Kidney epithelial cell (primary cell): ENCODE data around the gene TMEM86B. TPM values are rescaled to one million over a fixed set of nuclear protein-coding genes. Genes with fewer than 3 reads are reported as not detected.

Experiments used
- DNase-seq: peaks from one replicate; pipeline ENCODE4 v3.0.0-alpha.2; 2010; ENCODE audit warnings: low read depth
- H3K27me3 ChIP-seq: 2 replicates; pipeline ENCODE4 v1.6.0; 2011; ENCODE audit warnings: low read length; ENCODE audit not compliant: control insufficient read depth, insufficient read depth
- H3K36me3 ChIP-seq: 2 replicates; pipeline ENCODE4 v1.5.1; 2011; ENCODE audit warnings: low read length; ENCODE audit not compliant: control insufficient read depth, insufficient read depth
- H3K4me3 ChIP-seq: 2 replicates; pipeline ENCODE4 v1.5.1; 2011; ENCODE audit warnings: low read depth, mild to moderate bottlenecking, control low read depth, low read length
- CTCF ChIP-seq: IDR thresholded peaks from 2 replicates; pipeline ENCODE4 v1.5.1; 2011; ENCODE audit warnings: mild to moderate bottlenecking, moderate library complexity, low read length, control low read depth, inconsistent platforms; ENCODE audit not compliant: insufficient read depth, poor library complexity, severe bottlenecking
- total RNA-seq: library from RNA; depleted of rRNA; stranded (reverse); fragments of >200 nt; gene quantifications from 2 replicates; pipeline ENCODE4 v1.2.3, GENCODE V29; 2015

The TMEM86B gene
- total RNA-seq, 1 donor from 2014 or later = 2.3 TPM

- H3K27me3 ChIP-seq = no peaks in the 10 kb centered on the region
- no peaks in the 10 kb centered on the region for H3K36me3 ChIP-seq
- H3K4me3 ChIP-seq = peak overlapping the region; percentile 40
- no peak for TF ChIP-seq CTCF
- no peak for DNase-seq
These were observed 31.1 kb upstream of the TMEM86B start for GRCh38 chr19:55259540-55260210.

GRCh38 chr19:55258828-55259539 is 30.4 kb upstream of the TMEM86B start, which contains the start of gene PPP6R1:
Gene PPP6R1, minus strand, starts transcription at chr19:55259017. Its CDS starts 11,914 bp downstream, at chr19:55247103.
- Histone ChIP-seq H3K4me3 (peak within 1 kb of the TSS; percentile 90), H3K36me3 (no peaks in the 10 kb centered on the region), H3K27me3 (no peaks in the 10 kb centered on the region)
- peak; percentile 83 for DNase-seq
- TF ChIP-seq CTCF = no peak

- Histone ChIP-seq H3K36me3 (no peaks in the 10 kb centered on the region), H3K27me3 (no peaks in the 10 kb centered on the region), H3K4me3 (peak overlapping the region; percentile 90)
- no peak for DNase-seq
- no peak for TF ChIP-seq CTCF
These were observed 29.9 kb upstream of the TMEM86B start for GRCh38 chr19:55258476-55258827.

- no peaks in the 10 kb centered on the region for H3K36me3 ChIP-seq
- TF ChIP-seq CTCF = no peak
- H3K27me3 ChIP-seq = no peaks in the 10 kb centered on the region
- no peak for DNase-seq
- H3K4me3 ChIP-seq = peak overlapping the region; percentile 90
These were observed 29.2 kb upstream of the TMEM86B start for GRCh38 chr19:55257461-55258420.

- no peak for TF ChIP-seq CTCF
- no peaks in the 10 kb centered on the region for H3K36me3 ChIP-seq
- no peaks in the 10 kb centered on the region for H3K27me3 ChIP-seq
- peak overlapping the region; percentile 90 for H3K4me3 ChIP-seq
- DNase-seq = no peak
These were observed 28.2 kb upstream of the TMEM86B start for GRCh38 chr19:55256562-55257460.
